Activated CD8-positive, alpha-beta T cell treated with anti-CD3 and anti-CD28 coated beads, Interleukin-2, amount 10 ng/mL, durations not matched to agents 7 days and 5 days (primary cell): ENCODE measurements around the gene CCDC181. TPM values are rescaled to one million over a fixed set of nuclear protein-coding genes. Genes with fewer than 3 reads are reported as not detected.

Experiments used
- ATAC-seq: fragments of 150-1000 bp; cut with Tn5 transposase; one replicate; pipeline ENCODE4 v1.10.0; 2021; ENCODE audit warnings: moderate library complexity
- CTCF ChIA-PET: fragments of 350-600 bp; sonication (Branson Sonifier 250); formaldehyde crosslinking; loops from one replicate; lab custom pipeline; 2021; ENCODE audit warnings: antibody characterized with exemption; lab: Charles Lee
- POLR2A ChIA-PET: fragments of 350-600 bp; sonication (Branson Sonifier 250); formaldehyde crosslinking; loops from one replicate; lab custom pipeline; 2021; ENCODE audit warnings: antibody characterized with exemption; lab: Charles Lee
- DNase-seq: peaks from one replicate; pipeline ENCODE4 v3.0.0-alpha.2; 2020
- H3K27ac Mint-ChIP-seq: one replicate; pipeline ENCODE4 v1.8.0; 2021; ENCODE audit warnings: mild to moderate bottlenecking, mixed read lengths
- H3K27me3 Mint-ChIP-seq: one replicate; pipeline ENCODE4 v1.8.0; 2021; ENCODE audit warnings: low read depth, mixed read lengths
- H3K36me3 Mint-ChIP-seq: one replicate; pipeline ENCODE4 v1.8.0; 2021; ENCODE audit warnings: low read depth, mixed read lengths
- H3K4me1 Mint-ChIP-seq: one replicate; pipeline ENCODE4 v1.8.0; 2021; ENCODE audit warnings: low read depth, mixed read lengths
- H3K4me3 Mint-ChIP-seq: one replicate; pipeline ENCODE4 v1.8.0; 2021; ENCODE audit warnings: mild to moderate bottlenecking, mixed read lengths
- H3K9me3 Mint-ChIP-seq: one replicate; pipeline ENCODE4 v1.8.0; 2022; ENCODE audit warnings: mixed read lengths; ENCODE audit not compliant: insufficient read depth
- total RNA-seq, 2 experiments: library from RNA; stranded (reverse); gene quantifications; one replicate each; pipeline ENCODE4 v1.2.3, GENCODE V29; 2021

Gene CCDC181
- total RNA-seq, 2 experiments from 2014 or later, result not detected

DNA sequence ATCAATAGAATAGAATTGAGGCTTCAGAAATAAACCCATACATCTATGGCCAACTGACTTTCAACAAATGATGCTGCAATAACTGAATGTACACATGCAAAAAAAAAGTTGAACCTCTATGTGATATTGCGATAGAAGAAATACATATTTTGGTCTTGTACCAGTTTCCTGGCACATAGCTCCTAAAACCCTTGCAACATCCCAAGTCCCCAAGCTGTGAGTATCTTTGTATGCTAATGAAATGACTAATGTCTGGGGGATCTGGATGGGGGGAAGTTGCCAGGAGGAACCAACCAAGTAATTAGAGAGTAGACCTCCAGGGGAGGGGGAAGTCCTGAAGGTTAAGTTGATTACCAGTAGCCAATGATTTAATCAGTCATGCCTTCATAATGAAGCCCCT is 34.9 kb downstream of the CCDC181 start:
- Mint-ChIP-seq H3K4me3 (no peak overlapping the region), H3K9me3 (no peaks in the 10 kb centered on the region), H3K4me1 (peaks cover 7% of the 10 kb centered on the region), H3K27me3 (no peaks in the 10 kb centered on the region), H3K36me3 (peaks cover 67% of the 10 kb centered on the region), H3K27ac (no peak overlapping the region)
- CTCF ChIA-PET, result no interaction called here
- no peak for DNase-seq
- POLR2A ChIA-PET, result no interaction called here
- ATAC-seq, result no peak

GRCh38 chr1:169390303-169390702 is 37.0 kb downstream of the CCDC181 start:
- CTCF ChIA-PET, result no interaction called here
- Mint-ChIP-seq H3K4me1 (peaks cover 7% of the 10 kb centered on the region), H3K4me3 (no peak overlapping the region), H3K36me3 (peaks cover 65% of the 10 kb centered on the region), H3K27me3 (no peaks in the 10 kb centered on the region), H3K27ac (no peak overlapping the region), H3K9me3 (no peaks in the 10 kb centered on the region)
- POLR2A ChIA-PET, result interaction anchor here (1.3 kb wide), 1 partner anchor 22 kb away, joined by 4 read pairs; the partner anchor contains the start of genes BLZF1 and NME7
- ATAC-seq, result no peak
- DNase-seq, result no peak

DNA sequence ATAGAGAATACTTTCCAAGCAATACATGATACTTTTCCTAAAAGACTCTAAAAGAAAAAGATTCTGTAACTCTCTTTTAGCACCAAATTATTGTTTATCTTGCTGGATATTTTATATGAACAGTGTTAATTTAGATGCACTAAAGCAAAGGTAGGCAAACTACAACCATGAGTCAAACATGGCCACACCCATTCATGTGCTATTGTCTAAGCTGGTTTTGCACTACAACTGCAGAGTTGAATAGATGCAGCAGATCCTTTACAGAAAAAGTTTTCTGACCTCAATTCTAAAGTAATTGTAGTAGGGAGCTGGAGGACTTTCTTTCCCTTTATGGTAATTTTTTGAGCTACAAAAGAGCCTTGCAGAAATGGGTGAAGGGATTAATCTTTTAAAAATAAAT is 39.9 kb downstream of the CCDC181 start:
- Mint-ChIP-seq H3K4me1 (peaks cover 7% of the 10 kb centered on the region), H3K4me3 (no peak overlapping the region), H3K36me3 (peaks cover 47% of the 10 kb centered on the region), H3K27me3 (no peaks in the 10 kb centered on the region), H3K27ac (no peak overlapping the region), H3K9me3 (no peaks in the 10 kb centered on the region)
- ATAC-seq (no peak), DNase-seq (no peak)
- ChIA-PET POLR2A (interaction anchor here (0.6 to 1.3 kb wide), 2 partner anchors 12 to 20 kb away, joined by 3 to 4 read pairs; partner anchors contain the start of genes BLZF1 and NME7), CTCF (interaction anchor here (0.8 to 1.9 kb wide), 2 partner anchors 11 to 325 kb away, joined by 3 to 4 read pairs; no protein-coding TSS in a partner anchor)

GRCh38 chr1:169383449-169383848 is 43.8 kb downstream of the CCDC181 start:
- Mint-ChIP-seq H3K27ac (no peak overlapping the region), H3K36me3 (peaks cover 44% of the 10 kb centered on the region), H3K27me3 (no peaks in the 10 kb centered on the region), H3K4me3 (no peak overlapping the region), H3K9me3 (no peaks in the 10 kb centered on the region), H3K4me1 (no peaks in the 10 kb centered on the region)
- ATAC-seq, result no peak
- DNase-seq, result no peak
- POLR2A ChIA-PET, result no interaction called here
- CTCF ChIA-PET, result interaction anchor here (1.9 kb wide), 1 partner anchor 11 kb away, joined by 4 read pairs; no protein-coding TSS in a partner anchor

DNA sequence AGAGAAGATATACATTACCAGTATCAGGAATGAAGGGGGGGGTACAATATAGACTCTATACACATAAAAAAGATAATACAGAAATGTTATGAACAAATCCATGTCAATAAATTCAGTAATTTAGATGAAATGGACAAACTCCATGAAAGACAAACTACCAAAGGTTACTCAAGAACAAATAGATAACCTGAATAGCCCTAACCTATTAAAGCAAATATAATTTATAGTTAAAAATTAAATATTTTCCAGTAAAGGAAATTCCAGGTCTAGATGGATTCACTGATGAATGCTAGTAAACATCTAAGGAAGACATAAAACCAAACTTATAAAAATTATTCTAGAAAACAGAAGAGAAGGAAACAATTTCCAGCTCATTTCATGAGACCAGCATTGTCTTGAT is 46.1 kb downstream of the CCDC181 start:
- no peak overlapping the region for H3K27ac Mint-ChIP-seq
- H3K27me3 Mint-ChIP-seq, result no peaks in the 10 kb centered on the region
- ChIA-PET POLR2A (no interaction called here), CTCF (no interaction called here)
- H3K36me3 Mint-ChIP-seq, result peaks cover 50% of the 10 kb centered on the region
- H3K4me1 Mint-ChIP-seq, result no peaks in the 10 kb centered on the region
- DNase-seq, result no peak
- H3K9me3 Mint-ChIP-seq, result no peaks in the 10 kb centered on the region
- no peak overlapping the region for H3K4me3 Mint-ChIP-seq
- no peak for ATAC-seq

DNA sequence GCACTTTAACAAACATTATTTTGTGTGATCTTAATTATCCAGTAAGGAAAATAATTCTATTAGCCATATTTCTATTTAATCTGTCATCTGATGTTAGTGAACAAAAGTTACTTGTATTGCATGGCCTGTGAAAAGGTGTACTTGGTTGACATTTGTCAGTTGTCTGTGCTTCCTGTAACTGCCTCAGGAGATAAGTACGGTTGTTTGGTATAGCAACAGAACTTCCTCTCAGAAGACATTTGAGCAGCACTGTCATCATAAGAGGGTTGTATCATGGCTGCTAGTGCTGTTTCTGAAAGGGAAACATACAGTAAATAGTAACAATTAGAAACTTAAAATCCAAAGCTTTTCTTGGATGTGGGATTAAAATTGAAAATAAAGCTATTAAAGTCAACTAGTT is 55.9 kb downstream of the CCDC181 start:
- Mint-ChIP-seq H3K27ac (peak overlapping the region; percentile 63), H3K9me3 (no peaks in the 10 kb centered on the region), H3K27me3 (no peaks in the 10 kb centered on the region), H3K4me3 (peak overlapping the region; percentile 41), H3K36me3 (peaks cover 35% of the 10 kb centered on the region), H3K4me1 (peaks cover 30% of the 10 kb centered on the region)
- ATAC-seq, result peak; percentile 15
- ChIA-PET POLR2A (interaction anchor here (0.7 to 1.1 kb wide), 2 partner anchors 181 to 299 kb away, joined by 3 read pairs; no protein-coding TSS in a partner anchor), CTCF (interaction anchor here (1.0 to 1.4 kb wide), 2 partner anchors 23 to 1029 kb away, joined by 4 to 5 read pairs; no protein-coding TSS in a partner anchor)
- peak; percentile 42 for DNase-seq

GRCh38 chr1:169368406-169368769 is 58.9 kb downstream of the CCDC181 start:
- Mint-ChIP-seq H3K27ac (no peak overlapping the region), H3K27me3 (no peaks in the 10 kb centered on the region), H3K4me1 (peaks cover 38% of the 10 kb centered on the region), H3K9me3 (peaks cover 8% of the 10 kb centered on the region), H3K36me3 (peaks cover 27% of the 10 kb centered on the region), H3K4me3 (no peak overlapping the region)
- DNase-seq (peak; percentile 55), ATAC-seq (peak; percentile 18)
- ChIA-PET POLR2A (interaction anchor here (0.7 to 1.8 kb wide), 9 partner anchors 17 to 1432 kb away, joined by 3 to 8 read pairs (median 4); partner anchors contain the start of genes DCAF6, METTL18, MPC2 and SCYL3), CTCF (interaction anchor here (0.8 to 1.6 kb wide), 7 partner anchors 8 to 1134 kb away, joined by 3 to 6 read pairs (median 5); partner anchors contain the start of gene F5)

DNA sequence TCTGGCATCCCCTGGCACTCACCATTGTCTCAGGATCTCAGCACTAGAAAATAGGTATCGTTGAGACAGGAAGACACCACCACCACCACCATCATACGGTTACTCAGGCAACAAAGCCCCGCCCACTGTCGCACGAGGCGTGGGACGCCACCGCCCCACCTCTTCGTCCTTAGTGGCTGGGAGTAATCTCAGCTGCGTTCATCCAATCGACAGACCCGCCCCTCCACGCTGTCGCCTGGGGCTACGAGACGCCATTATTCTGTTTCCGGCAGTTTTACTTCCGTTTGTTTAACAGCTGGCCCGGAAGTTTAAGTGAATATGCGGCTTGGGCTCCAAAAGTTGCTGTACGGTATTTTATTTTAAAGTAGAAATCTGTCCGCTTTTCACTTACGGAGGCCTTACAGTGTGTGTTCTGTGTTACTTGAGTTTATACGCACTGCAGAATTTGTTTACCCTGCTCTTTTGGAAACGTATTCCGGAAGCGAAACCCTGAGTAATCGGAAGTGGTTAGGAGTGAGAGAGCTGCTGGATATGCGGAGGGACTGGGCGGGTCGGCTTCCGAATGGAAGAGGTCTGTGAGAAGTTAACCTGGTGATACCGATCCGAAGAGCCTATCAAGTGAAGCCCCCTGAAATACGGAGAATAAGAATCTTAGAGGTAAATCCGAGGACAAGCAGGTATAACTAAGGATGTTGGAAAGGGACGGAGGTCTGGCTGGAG is 59.4 kb downstream of the CCDC181 start, which contains the start of the genes BLZF1 and NME7:
BLZF1 (plus strand) TSS at position 510 of the 720 bp plus-strand sequence. CDS start 1,328 bp downstream, outside the sequence.
NME7 (minus strand) TSS at position 112 of the 720 bp plus-strand sequence; CDS start at position 25, 87 bp downstream.
- H3K27me3 Mint-ChIP-seq, result no peaks in the 10 kb centered on the region
- peak within 1 kb of the TSS; percentile 20 for H3K27ac Mint-ChIP-seq
- no peak within 1 kb of the TSS for H3K4me3 Mint-ChIP-seq
- ATAC-seq, result peak; percentile 93
- peaks cover 37% of the 10 kb centered on the region for H3K4me1 Mint-ChIP-seq
- POLR2A ChIA-PET, result interaction anchor here (0.7 to 1.8 kb wide), 11 partner anchors 17 to 1431 kb away, joined by 3 to 8 read pairs (median 3); partner anchors contain the start of genes DCAF6, METTL18, MPC2 and SCYL3
- peaks cover 22% of the 10 kb centered on the region for H3K36me3 Mint-ChIP-seq
- H3K9me3 Mint-ChIP-seq, result peaks cover 8% of the 10 kb centered on the region
- peak; percentile 99 for DNase-seq
- CTCF ChIA-PET, result interaction anchor here (0.8 to 1.6 kb wide), 7 partner anchors 8 to 1133 kb away, joined by 3 to 6 read pairs (median 5); partner anchors contain the start of gene F5

DNA sequence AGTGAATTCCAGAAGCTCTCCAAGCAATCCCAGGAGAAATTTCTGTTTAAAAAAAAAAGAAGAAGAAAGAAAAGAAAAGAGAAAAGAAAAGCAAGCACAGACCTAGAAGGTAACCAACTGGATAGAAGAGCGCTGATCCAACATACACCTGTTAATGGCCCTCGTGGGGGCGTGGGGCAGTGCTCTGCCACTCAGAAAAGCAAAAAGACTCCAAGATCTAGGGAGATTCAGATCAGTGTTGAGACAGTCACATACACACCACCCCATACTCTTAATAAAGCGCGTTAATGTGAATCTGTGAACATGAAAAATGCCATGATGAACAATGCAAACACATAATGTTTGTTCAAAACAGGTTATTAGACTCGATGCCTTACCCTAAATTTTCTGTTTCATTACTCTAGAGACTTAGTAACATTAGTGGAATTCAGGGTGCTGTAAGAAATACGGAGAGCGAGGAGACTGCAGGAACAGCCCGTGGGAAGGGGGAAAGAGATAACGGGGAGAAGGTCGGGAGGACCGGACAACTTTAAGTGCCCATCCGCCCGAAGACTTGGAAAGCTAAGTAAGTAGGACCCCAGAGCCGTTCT is 60.1 kb downstream of the CCDC181 start:
- DNase-seq (no peak), ATAC-seq (peak; percentile 2)
- POLR2A ChIA-PET, result interaction anchor here (1.0 to 1.8 kb wide), 6 partner anchors 16 to 812 kb away, joined by 3 to 8 read pairs (median 4); partner anchors contain the start of genes METTL18 and SCYL3
- CTCF ChIA-PET, result interaction anchor here (1.2 to 1.6 kb wide), 4 partner anchors 18 to 1132 kb away, joined by 5 to 6 read pairs (median 6); no protein-coding TSS in a partner anchor
- Mint-ChIP-seq H3K36me3 (peaks cover 24% of the 10 kb centered on the region), H3K9me3 (peaks cover 8% of the 10 kb centered on the region), H3K4me3 (no peak overlapping the region), H3K4me1 (peaks cover 43% of the 10 kb centered on the region), H3K27ac (no peak overlapping the region), H3K27me3 (no peaks in the 10 kb centered on the region)

DNA sequence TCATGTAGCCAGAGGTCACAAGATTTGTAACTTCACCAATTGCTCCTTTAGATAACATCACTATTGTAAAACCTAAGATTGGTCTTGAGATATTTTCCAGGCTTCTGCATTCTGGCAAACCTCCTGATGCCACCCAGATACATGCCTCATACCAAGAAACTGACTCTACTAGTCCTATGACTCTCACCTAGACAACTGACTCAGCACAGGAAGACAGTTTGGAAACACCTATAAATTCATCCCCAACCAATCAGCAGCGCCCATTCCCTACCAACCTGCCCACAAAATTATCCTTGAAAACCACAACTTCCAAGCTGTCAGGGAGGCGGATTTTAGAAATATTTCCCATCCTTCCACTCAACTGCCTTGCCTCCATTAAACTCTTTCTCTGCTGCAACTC is 62.3 kb downstream of the CCDC181 start:
- H3K9me3 Mint-ChIP-seq, result peaks cover 8% of the 10 kb centered on the region
- DNase-seq (no peak), ATAC-seq (no peak)
- POLR2A ChIA-PET, result no interaction called here
- no peaks in the 10 kb centered on the region for H3K27me3 Mint-ChIP-seq
- no peak overlapping the region for H3K27ac Mint-ChIP-seq
- H3K4me1 Mint-ChIP-seq, result peaks cover 29% of the 10 kb centered on the region
- CTCF ChIA-PET, result no interaction called here
- H3K36me3 Mint-ChIP-seq, result peaks cover 7% of the 10 kb centered on the region
- H3K4me3 Mint-ChIP-seq, result no peak overlapping the region

GRCh38 chr1:169363046-169363730 is 64.1 kb downstream of the CCDC181 start:
- peaks cover 8% of the 10 kb centered on the region for H3K9me3 Mint-ChIP-seq
- no peaks in the 10 kb centered on the region for H3K27me3 Mint-ChIP-seq
- ATAC-seq, result peak; percentile 12
- ChIA-PET POLR2A (no interaction called here), CTCF (interaction anchor here (1.3 to 2.3 kb wide), 4 partner anchors 15 to 1128 kb away, joined by 3 to 27 read pairs (median 4); no protein-coding TSS in a partner anchor)
- H3K27ac Mint-ChIP-seq, result peak overlapping the region; percentile 66
- H3K36me3 Mint-ChIP-seq, result peaks cover 5% of the 10 kb centered on the region
- DNase-seq, result peak; percentile 55
- peak overlapping the region; percentile 32 for H3K4me3 Mint-ChIP-seq
- H3K4me1 Mint-ChIP-seq, result peaks cover 22% of the 10 kb centered on the region
